Urinary bladder (tissue), 4 donors: ENCODE results near the gene TRIM63. TPM values are rescaled to one million over a fixed set of nuclear protein-coding genes. Genes with fewer than 3 reads are reported as not detected.

Source experiments
- DNase-seq: peaks from one replicate; pipeline ENCODE4 v3.0.0-alpha.2; 2015; ENCODE audit errors: extremely low spot score
- H3K27ac ChIP-seq: one replicate; pipeline ENCODE4 v1.5.1; 2013; ENCODE audit warnings: low read depth, mild to moderate bottlenecking, moderate library complexity
- H3K36me3 ChIP-seq: one replicate; pipeline ENCODE4 v1.6.1; 2013; ENCODE audit warnings: mild to moderate bottlenecking, moderate library complexity; ENCODE audit not compliant: insufficient read depth
- H3K4me1 ChIP-seq: one replicate; pipeline ENCODE4 v1.6.1; 2013; ENCODE audit warnings: mild to moderate bottlenecking, moderate library complexity; ENCODE audit not compliant: insufficient read depth
- H3K4me3 ChIP-seq: one replicate; pipeline ENCODE4 v1.5.1; 2013; ENCODE audit warnings: low read depth, low read length
- WGBS: extraction: QIAGEN DNeasy Blood & Tissue Kit; methylation state at CpG from one replicate; pipeline ENCODE4 v1.1.7; 2013; 5-methylcytosine and 5-hydroxymethylcytosine counted together
- polyA plus RNA-seq: library from polyadenylated mRNA; stranded (reverse); fragments of 200-250 nt; gene quantifications from one replicate; pipeline ENCODE4 v1.2.3, GENCODE V29; 2013
- total RNA-seq: library from RNA; depleted of rRNA; stranded (reverse); fragments of >200 nt; gene quantifications from one replicate; pipeline ENCODE4 v1.2.3, GENCODE V29; 2014
- donor health status: healthy with polysubstance abuse.
- donor health status: healthy.

The TRIM63 gene
- total and polyA plus RNA-seq, 2 donors = 1.8 to 10.2 TPM

DNA sequence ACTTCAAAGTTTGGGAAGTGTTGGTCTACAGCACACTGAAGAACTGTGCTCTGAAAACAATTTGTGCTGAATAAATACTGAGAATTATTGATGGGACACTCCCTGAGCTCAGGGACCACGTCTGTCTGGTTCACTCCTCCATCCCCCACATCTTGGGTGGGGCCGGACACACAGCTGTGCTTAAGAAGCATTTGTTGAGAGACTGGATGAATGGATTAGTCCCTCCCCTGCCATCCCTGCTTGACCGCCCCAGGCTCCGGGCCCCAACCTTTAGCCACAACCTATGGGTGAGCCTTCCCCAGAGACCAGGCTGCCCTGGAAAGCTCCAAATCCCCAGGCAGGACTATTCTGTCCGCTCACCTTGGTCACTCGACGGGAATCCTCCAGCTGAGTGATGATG is 7.5 kb downstream of the TRIM63 start:
- 74% methylated on average over 7 of the region's 7 CpGs for WGBS
- no peak for DNase-seq
- no peaks in the 10 kb centered on the region for H3K36me3 ChIP-seq
- no peaks in the 10 kb centered on the region for H3K4me1 ChIP-seq
- no peak overlapping the region for H3K4me3 ChIP-seq
- H3K27ac ChIP-seq = no peak overlapping the region

GRCh38 chr1:26058052-26058595 is 9.3 kb downstream of the TRIM63 start:
- Histone ChIP-seq H3K27ac (no peak overlapping the region), H3K36me3 (no peaks in the 10 kb centered on the region), H3K4me3 (no peak overlapping the region), H3K4me1 (no peaks in the 10 kb centered on the region)
- 85% methylated on average over 5 of the region's 5 CpGs for WGBS
- DNase-seq = no peak

DNA sequence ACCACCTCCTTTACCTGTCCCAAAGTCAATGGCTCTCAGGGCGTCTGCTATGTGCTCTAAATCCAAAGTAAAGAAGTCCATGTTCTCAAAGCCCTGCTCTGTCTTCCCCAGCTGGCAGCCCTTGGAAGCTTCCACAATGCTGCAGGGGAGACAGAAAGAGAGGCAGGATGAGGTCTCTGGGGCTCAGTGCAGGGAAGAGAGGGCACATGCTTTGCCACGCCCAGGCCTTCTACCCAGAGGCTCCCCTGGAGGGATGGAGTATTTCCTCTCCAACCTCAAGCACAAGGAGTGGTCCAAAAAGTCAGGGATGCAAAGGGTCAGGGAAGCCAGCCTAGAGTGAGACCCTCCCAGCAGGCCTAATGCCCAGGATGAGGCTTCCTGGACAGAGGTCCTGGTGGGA is 10.2 kb downstream of the TRIM63 start:
- WGBS = 79% methylated on average over 2 of the region's 2 CpGs
- no peaks in the 10 kb centered on the region for H3K36me3 ChIP-seq
- DNase-seq = no peak

GRCh38 chr1:26055041-26055440 is 12.4 kb downstream of the TRIM63 start:
- WGBS = 77% methylated on average over 2 of the region's 2 CpGs

More for the DNA sequence above, 10.2 kb downstream of the TRIM63 start:
- H3K27ac ChIP-seq = no peak overlapping the region
- no peaks in the 10 kb centered on the region for H3K4me1 ChIP-seq
- H3K4me3 ChIP-seq = no peak overlapping the region

GRCh38 chr1:26053718-26054560 is 13.5 kb downstream of the TRIM63 start:
- Histone ChIP-seq H3K4me3 (no peak overlapping the region), H3K4me1 (no peaks in the 10 kb centered on the region), H3K36me3 (no peaks in the 10 kb centered on the region), H3K27ac (no peak overlapping the region)
- WGBS = 46% methylated on average over 16 of the region's 16 CpGs
- no peak for DNase-seq

More at GRCh38 chr1:26055041-26055440, 12.4 kb downstream of the TRIM63 start:
- Histone ChIP-seq H3K4me3 (no peak overlapping the region), H3K36me3 (no peaks in the 10 kb centered on the region), H3K4me1 (no peaks in the 10 kb centered on the region), H3K27ac (no peak overlapping the region)
- no peak for DNase-seq

DNA sequence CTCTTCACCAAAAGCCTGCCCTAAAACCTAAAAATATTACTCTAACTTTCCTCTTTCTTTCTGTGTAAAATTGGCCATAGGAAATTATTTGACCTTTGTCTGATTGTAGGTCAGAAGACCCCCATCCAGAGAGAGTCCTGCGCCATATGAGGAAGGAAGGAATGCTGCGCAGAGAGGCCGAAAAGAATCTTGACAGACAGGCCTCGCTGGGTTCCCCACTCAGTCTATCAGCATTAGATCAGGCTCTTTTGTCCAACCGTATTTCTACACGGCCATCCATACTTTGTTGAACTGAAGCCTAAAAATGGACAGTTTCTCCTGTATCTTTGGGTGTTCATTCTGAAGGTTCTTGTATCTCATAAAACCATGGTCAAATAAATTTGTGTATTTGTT is 17.2 kb downstream of the TRIM63 start:
- Histone ChIP-seq H3K4me1 (no peaks in the 10 kb centered on the region), H3K36me3 (no peaks in the 10 kb centered on the region), H3K27ac (no peak overlapping the region), H3K4me3 (no peak overlapping the region)
- DNase-seq = no peak
- 83% methylated on average over 6 of the region's 6 CpGs for WGBS

DNA sequence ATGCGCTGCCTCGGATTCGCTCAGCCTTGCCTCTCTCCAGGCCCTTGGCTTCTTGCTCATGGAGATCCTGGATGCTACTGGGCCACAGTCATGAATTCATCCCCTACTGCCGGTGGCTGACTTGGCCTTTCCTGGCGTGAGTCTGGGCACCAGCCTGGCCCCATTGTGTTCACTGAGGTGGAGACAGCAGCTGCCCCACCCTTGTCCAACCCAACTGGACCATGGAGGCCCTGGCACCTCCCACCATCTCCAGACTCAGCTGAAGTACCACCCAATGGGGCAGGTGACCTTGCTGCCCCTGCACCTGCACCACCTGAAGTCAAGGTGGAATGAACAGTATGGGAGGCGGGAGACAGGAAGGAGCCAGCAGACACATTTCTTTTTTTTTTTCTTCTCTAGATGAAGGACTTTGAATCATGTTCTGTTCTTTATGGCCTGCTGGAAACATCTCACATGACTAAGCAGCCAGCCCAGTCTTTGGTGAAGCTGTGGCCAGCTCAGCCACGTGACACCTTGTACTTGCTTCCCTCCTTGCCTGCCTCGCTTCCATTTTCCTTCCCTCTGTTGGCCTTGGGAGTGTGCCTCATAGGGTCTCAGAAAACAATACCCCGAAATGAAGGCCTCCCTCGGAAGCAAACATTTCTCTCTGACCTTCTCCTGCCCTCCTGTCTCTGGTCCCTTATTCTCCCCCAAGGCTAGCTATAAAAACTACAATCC is 17.7 kb downstream of the TRIM63 start:
- DNase-seq = no peak
- 78% methylated on average over 10 of the region's 10 CpGs for WGBS
- no peak overlapping the region for H3K27ac ChIP-seq
- no peak overlapping the region for H3K4me3 ChIP-seq
- H3K36me3 ChIP-seq = no peaks in the 10 kb centered on the region
- no peaks in the 10 kb centered on the region for H3K4me1 ChIP-seq

- WGBS = 81% methylated on average over 7 of the region's 7 CpGs
- Histone ChIP-seq H3K36me3 (no peaks in the 10 kb centered on the region), H3K27ac (no peak overlapping the region)
These were observed 20.1 kb downstream of the TRIM63 start for GRCh38 chr1:26047278-26047874.

GRCh38 chr1:26046246-26047095 is 21.0 kb downstream of the TRIM63 start:
- no peak for DNase-seq
- Histone ChIP-seq H3K36me3 (no peaks in the 10 kb centered on the region), H3K4me1 (no peaks in the 10 kb centered on the region), H3K4me3 (peak overlapping the region; percentile 9), H3K27ac (no peak overlapping the region)
- 8% methylated on average over 57 of the region's 57 CpGs for WGBS

More at GRCh38 chr1:26047278-26047874, 20.1 kb downstream of the TRIM63 start:
- DNase-seq = no peak
- no peaks in the 10 kb centered on the region for H3K4me1 ChIP-seq
- no peak overlapping the region for H3K4me3 ChIP-seq

DNA sequence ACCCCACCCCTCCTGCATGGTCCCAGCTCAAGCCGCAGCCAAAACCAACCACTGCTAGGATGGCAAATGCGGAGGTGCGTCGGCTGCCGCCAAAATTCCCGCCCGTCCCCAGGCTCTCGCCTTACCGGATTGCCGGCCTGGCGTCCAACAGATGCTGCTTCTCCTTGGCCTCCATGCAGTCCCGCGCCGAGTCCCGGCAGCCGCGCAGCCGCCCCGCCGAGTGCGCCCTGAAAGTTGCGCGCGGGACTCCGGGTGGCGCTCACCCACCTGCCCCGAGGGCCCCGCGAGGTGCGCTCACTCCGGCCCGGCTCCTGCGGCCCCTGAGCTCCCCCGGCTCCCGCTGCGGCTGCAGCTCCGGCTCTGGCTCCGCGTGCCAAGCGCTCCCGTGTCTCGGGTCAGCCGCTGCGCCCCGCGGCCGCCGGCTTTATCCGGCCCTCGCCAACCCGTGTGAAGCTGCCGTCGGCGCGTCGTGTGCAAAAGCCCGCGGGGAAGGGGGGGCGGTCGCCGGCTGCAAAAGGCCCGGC is 21.6 kb downstream of the TRIM63 start, which contains the start of gene SLC30A2:
Gene SLC30A2, minus strand, starts transcription at position 397 of the 524 bp plus-strand sequence. Its CDS starts 222 bp downstream, at position 175.
- no peak within 1 kb of the TSS for H3K27ac ChIP-seq
- H3K4me1 ChIP-seq = no peaks in the 10 kb centered on the region
- under 1% methylated on average over 61 of the region's 62 CpGs for WGBS
- H3K4me3 ChIP-seq = peak within 1 kb of the TSS; percentile 9
- DNase-seq = no peak
- no peaks in the 10 kb centered on the region for H3K36me3 ChIP-seq

GRCh38 chr1:26044971-26045721 is 22.3 kb downstream of the TRIM63 start:
- DNase-seq = no peak
- Histone ChIP-seq H3K4me3 (no peak overlapping the region), H3K36me3 (no peaks in the 10 kb centered on the region), H3K27ac (no peak overlapping the region), H3K4me1 (no peaks in the 10 kb centered on the region)
- WGBS = 37% methylated on average over 29 of the region's 29 CpGs

- no peak for DNase-seq
- no peaks in the 10 kb centered on the region for H3K36me3 ChIP-seq
- H3K4me3 ChIP-seq = no peak overlapping the region
- H3K27ac ChIP-seq = no peak overlapping the region
- H3K4me1 ChIP-seq = no peaks in the 10 kb centered on the region
- WGBS = 95% methylated on average over 3 of the region's 3 CpGs
These were observed 23.0 kb downstream of the TRIM63 start for GRCh38 chr1:26044414-26044813.
